Measurements from ENCODE around the gene UBP1. TPM values are rescaled to one million over a fixed set of nuclear protein-coding genes. Genes with fewer than 3 reads are reported as not detected.

The UBP1 gene
- total and polyA plus RNA-seq, 9 of the 15 experiments (the other 6 are each of a cell fraction or from before 2014, with no cell fraction given) = 13.6 to 143 (median 79.6) TPM

- TF ChIP-seq RERE (CRISPR knock-in tag; IDR thresholded peaks at IDR 0.05; ENCODE audit: borderline replicate concordance) = no peak
- 0 out of 2 replicates have a peak, but pooled peaks have one; percentile 44 for TF ChIP-seq MYC (IDR thresholded peaks at IDR 0.05; ENCODE audit: low read depth, low read length)
- no peak for TF ChIP-seq MYC (CRISPR knock-in tag; IDR thresholded peaks at IDR 0.05; ENCODE audit: borderline replicate concordance, low read depth)
- no peak for TF ChIP-seq PRMT5 (CRISPR knock-in tag; IDR thresholded peaks at IDR 0.05)
- no peak for TF ChIP-seq PREB (CRISPR knock-in tag; IDR thresholded peaks at IDR 0.05)
- TF ChIP-seq, protein P1, sequence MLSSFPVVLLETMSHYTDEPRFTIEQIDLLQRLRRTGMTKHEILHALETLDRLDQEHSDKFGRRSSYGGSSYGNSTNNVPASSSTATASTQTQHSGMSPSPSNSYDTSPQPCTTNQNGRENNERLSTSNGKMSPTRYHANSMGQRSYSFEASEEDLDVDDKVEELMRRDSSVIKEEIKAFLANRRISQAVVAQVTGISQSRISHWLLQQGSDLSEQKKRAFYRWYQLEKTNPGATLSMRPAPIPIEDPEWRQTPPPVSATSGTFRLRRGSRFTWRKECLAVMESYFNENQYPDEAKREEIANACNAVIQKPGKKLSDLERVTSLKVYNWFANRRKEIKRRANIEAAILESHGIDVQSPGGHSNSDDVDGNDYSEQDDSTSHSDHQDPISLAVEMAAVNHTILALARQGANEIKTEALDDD (IDR thresholded peaks at IDR 0.05) = no peak
- no peak for TF ChIP-seq VEZF1 (CRISPR knock-in tag; IDR thresholded peaks at IDR 0.05)
- no peak for TF ChIP-seq FOXK1 (CRISPR knock-in tag; IDR thresholded peaks at IDR 0.05; ENCODE audit: borderline replicate concordance)
- TF ChIP-seq, protein P2, sequence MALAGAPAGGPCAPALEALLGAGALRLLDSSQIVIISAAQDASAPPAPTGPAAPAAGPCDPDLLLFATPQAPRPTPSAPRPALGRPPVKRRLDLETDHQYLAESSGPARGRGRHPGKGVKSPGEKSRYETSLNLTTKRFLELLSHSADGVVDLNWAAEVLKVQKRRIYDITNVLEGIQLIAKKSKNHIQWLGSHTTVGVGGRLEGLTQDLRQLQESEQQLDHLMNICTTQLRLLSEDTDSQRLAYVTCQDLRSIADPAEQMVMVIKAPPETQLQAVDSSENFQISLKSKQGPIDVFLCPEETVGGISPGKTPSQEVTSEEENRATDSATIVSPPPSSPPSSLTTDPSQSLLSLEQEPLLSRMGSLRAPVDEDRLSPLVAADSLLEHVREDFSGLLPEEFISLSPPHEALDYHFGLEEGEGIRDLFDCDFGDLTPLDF (CRISPR knock-in tag; IDR thresholded peaks at IDR 0.05) = no peak
- no peak for TF ChIP-seq ETV6 (IDR thresholded peaks at IDR 0.05; ENCODE audit: borderline replicate concordance in 1 of 2, low read depth in 2 of 2, low read length in 1 of 2)
- TF ChIP-seq ETV6 (CRISPR knock-in tag; IDR thresholded peaks at IDR 0.05; ENCODE audit: borderline replicate concordance) = no peak
- TF ChIP-seq, protein P3, sequence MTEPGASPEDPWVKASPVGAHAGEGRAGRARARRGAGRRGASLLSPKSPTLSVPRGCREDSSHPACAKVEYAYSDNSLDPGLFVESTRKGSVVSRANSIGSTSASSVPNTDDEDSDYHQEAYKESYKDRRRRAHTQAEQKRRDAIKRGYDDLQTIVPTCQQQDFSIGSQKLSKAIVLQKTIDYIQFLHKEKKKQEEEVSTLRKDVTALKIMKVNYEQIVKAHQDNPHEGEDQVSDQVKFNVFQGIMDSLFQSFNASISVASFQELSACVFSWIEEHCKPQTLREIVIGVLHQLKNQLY (CRISPR knock-in tag; conservative IDR thresholded peaks at IDR 0.05) = no peak
- no peak for TF ChIP-seq MYNN (IDR thresholded peaks at IDR 0.05)
- no peak for TF ChIP-seq MYNN (CRISPR knock-in tag; IDR thresholded peaks at IDR 0.05)
- TF ChIP-seq JUNB (CRISPR knock-in tag; conservative IDR thresholded peaks at IDR 0.05) = no peak
These were observed 54.8 kb downstream of the UBP1 start (continued) for GRCh38 chr3:33385423-33385822.
